B cell (primary cell): Measurements from ENCODE around the gene C19orf81. TPM values are rescaled to one million over a fixed set of nuclear protein-coding genes. Genes with fewer than 3 reads are reported as not detected.

Source experiments
- ATAC-seq: fragments of 200-7000 bp; cut with Tn5 transposase; one replicate; pipeline ENCODE4 v1.10.0; 2021; ENCODE audit warnings: low read depth, mild to moderate bottlenecking, moderate number of reproducible peaks, moderate library complexity
- CTCF ChIA-PET: fragments of 350-600 bp; sonication (Branson Sonifier 250); formaldehyde crosslinking; loops from one replicate; lab custom pipeline; 2021; ENCODE audit warnings: antibody characterized with exemption, inconsistent platforms; lab: Charles Lee
- POLR2A ChIA-PET: fragments of 350-600 bp; sonication (Branson Sonifier 250); formaldehyde crosslinking; loops from one replicate; lab custom pipeline; 2021; ENCODE audit warnings: antibody characterized with exemption; lab: Charles Lee
- DNase-seq: peaks from one replicate; pipeline ENCODE4 v3.0.0; 2013
- H2AFZ ChIP-seq: 2 replicates; pipeline ENCODE4 v1.6.1; 2012; ENCODE audit warnings: mild to moderate bottlenecking, low read depth, low read length; ENCODE audit not compliant: insufficient read depth, poor library complexity, severe bottlenecking
- H3K27ac ChIP-seq, 2 donors: 1 replicate in 1 of 2; 2 replicates in 1 of 2; pipeline ENCODE4 v1.5.1; 2012 to 2013; ENCODE audit warnings: low read length in 2 of 2, mild to moderate bottlenecking in 2 of 2, moderate library complexity in 1 of 2
- H3K27me3 ChIP-seq, 4 experiments: fragments of 200-600 bp in 1 of 4; sonication (generic) in 1 of 4; replicated peaks in 1 of 4; 1 replicate in 2 of 4; 2 replicates in 2 of 4; pipeline versions ENCODE4 v1.6.1 to v1.7.0; 2013 to 2016; ENCODE audit warnings: low read length in 3 of 4, mild to moderate bottlenecking in 2 of 4, mixed read lengths in 1 of 4, moderate library complexity in 1 of 4; ENCODE audit not compliant: insufficient read depth in 4 of 4, control insufficient read depth in 3 of 4; ENCODE audit errors: control extremely low read depth in 1 of 4
- H3K36me3 ChIP-seq, 2 experiments: replicated peaks in 1 of 2; 1 replicate in 1 of 2; 2 replicates in 1 of 2; pipeline versions ENCODE4 v1.6.1 to v1.7.1; 2013; ENCODE audit warnings: low read length in 1 of 2; ENCODE audit not compliant: insufficient read depth in 2 of 2, control insufficient read depth in 1 of 2; ENCODE audit errors: control extremely low read depth in 1 of 2, extremely low read depth in 1 of 2
- H3K4me1 ChIP-seq, 2 donors: fragments of 200-600 bp in 1 of 2; sonication (generic) in 1 of 2; 1 replicate in 1 of 2; 2 replicates in 1 of 2; pipeline versions ENCODE4 v1.5.1 to v1.6.1; 2013 to 2017; ENCODE audit warnings: low read length in 2 of 2; ENCODE audit not compliant: control insufficient read depth in 2 of 2, insufficient read depth in 2 of 2
- H3K4me2 ChIP-seq: replicated peaks from 2 replicates; pipeline ENCODE3; 2012; ENCODE audit warnings: mild to moderate bottlenecking, low read depth, low read length; ENCODE audit not compliant: poor library complexity, severe bottlenecking
- H3K4me3 ChIP-seq, 5 experiments: fragments of 200-600 bp in 1 of 5; sonication (generic) in 1 of 5; 1 replicate in 3 of 5; 2 replicates in 2 of 5; pipeline versions ENCODE4 v1.5.1 to v1.7.0; 2011 to 2016; ENCODE audit warnings: low read length in 4 of 5, mild to moderate bottlenecking in 4 of 5, low read depth in 2 of 5, control low read depth in 1 of 5, moderate library complexity in 1 of 5; ENCODE audit not compliant: insufficient read depth in 1 of 5; ENCODE audit errors: control extremely low read depth in 1 of 5, extremely low read depth in 1 of 5
- H3K79me2 ChIP-seq: fragments of 200-600 bp; sonication (generic); one replicate; pipeline ENCODE4 v1.6.0; 2016; ENCODE audit warnings: low read length; ENCODE audit not compliant: control insufficient read depth, insufficient read depth
- H3K9ac ChIP-seq: fragments of 200-600 bp; sonication (generic); 2 replicates; pipeline ENCODE4 v1.6.1; 2017; ENCODE audit warnings: mild to moderate bottlenecking, low read length, moderate library complexity
- H3K9me3 ChIP-seq, 3 donors: one replicate each; pipeline versions ENCODE4 v1.6.1 to v1.7.1; 2013; ENCODE audit warnings: low read length in 2 of 3; ENCODE audit not compliant: control insufficient read depth in 2 of 3, insufficient read depth in 1 of 3; ENCODE audit errors: control extremely low read depth in 1 of 3
- H4K20me1 ChIP-seq: 2 replicates; pipeline ENCODE4 v1.6.0; 2012; ENCODE audit warnings: mild to moderate bottlenecking, low read length; ENCODE audit not compliant: insufficient read depth, control insufficient read depth, poor library complexity, severe bottlenecking
- H3K27ac Mint-ChIP-seq: one replicate; pipeline ENCODE4 v1.8.0; 2021; ENCODE audit warnings: mixed read lengths
- H3K27me3 Mint-ChIP-seq: one replicate; pipeline ENCODE4 v1.8.0; 2021; ENCODE audit warnings: mixed read lengths
- H3K4me1 Mint-ChIP-seq: one replicate; pipeline ENCODE4 v1.8.0; 2021; ENCODE audit warnings: mixed read lengths
- H3K4me3 Mint-ChIP-seq: one replicate; pipeline ENCODE4 v1.8.0; 2021; ENCODE audit warnings: mixed read lengths
- H3K9me3 Mint-ChIP-seq: one replicate; pipeline ENCODE4 v1.8.0; 2022; ENCODE audit warnings: mixed read lengths; ENCODE audit not compliant: insufficient read depth
- EZH2 ChIP-seq: IDR thresholded peaks from 2 replicates; pipeline ENCODE4 v1.6.1; 2012; ENCODE audit warnings: borderline replicate concordance, low read depth, mild to moderate bottlenecking, moderate library complexity, low read length; ENCODE audit not compliant: insufficient read depth, poor library complexity, severe bottlenecking
- WGBS: methylation state at CpG from one replicate; pipeline ENCODE4 v1.1.5; 2013; ENCODE audit warnings: missing lambda C conversion rate; ENCODE audit not compliant: insufficient coverage; 5-methylcytosine and 5-hydroxymethylcytosine counted together
- intact Hi-C: fragments of 100-400 bp; cut with micrococcal nuclease; formaldehyde crosslinking; loops from one replicate; pipeline ENCODE4 v1.10.0; 2022
- polyA plus RNA-seq: library from polyadenylated mRNA; depleted of rRNA; stranded (reverse); fragments of >200 nt; gene quantifications from 2 replicates; pipeline ENCODE4 v1.2.3, GENCODE V29; 2012
- total RNA-seq, 2 donors: library from RNA; stranded (reverse); fragments of 120-200 nt in 1 of 2; gene quantifications; 1 replicate in 1 of 2; 2 replicates in 1 of 2; pipeline versions ENCODE4 v1.2.3 to v1.2.4, GENCODE V29; 2013 to 2022
- TF ChIP-seq, protein P1 (sequence below): fragments of 200-600 bp; IDR thresholded peaks from one replicate; pipeline ENCODE4 v1.8.0; 2022; ENCODE audit warnings: antibody characterized with exemption, mild to moderate bottlenecking

Gene C19orf81
- total and polyA plus RNA-seq, 2 donors (not counting 1 experiment from before 2014, with no cell fraction given) = 0.37 TPM; not detected in 1

DNA sequence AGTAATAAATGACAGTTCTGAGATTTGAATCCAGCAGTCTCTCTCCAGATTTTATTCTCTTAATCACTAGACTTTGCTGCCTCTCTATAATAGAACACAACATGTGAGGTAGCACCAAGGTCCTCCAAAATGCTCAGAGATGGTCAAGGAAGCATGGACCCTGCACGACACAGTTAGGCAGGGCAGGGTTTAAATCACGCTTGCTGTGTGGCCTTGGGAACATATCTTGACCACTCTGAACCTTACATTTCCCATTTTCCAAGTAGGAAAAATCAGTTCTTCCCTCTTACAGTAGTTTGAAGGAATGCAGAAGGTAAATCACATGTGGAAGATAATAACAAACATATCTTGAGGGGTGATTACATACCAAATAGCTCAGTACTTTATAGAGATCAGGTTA is 15.9 kb upstream of the C19orf81 start:
- H3K4me3 ChIP-seq = no peak overlapping the region
- DNase-seq = no peak
- TF ChIP-seq, protein P1, sequence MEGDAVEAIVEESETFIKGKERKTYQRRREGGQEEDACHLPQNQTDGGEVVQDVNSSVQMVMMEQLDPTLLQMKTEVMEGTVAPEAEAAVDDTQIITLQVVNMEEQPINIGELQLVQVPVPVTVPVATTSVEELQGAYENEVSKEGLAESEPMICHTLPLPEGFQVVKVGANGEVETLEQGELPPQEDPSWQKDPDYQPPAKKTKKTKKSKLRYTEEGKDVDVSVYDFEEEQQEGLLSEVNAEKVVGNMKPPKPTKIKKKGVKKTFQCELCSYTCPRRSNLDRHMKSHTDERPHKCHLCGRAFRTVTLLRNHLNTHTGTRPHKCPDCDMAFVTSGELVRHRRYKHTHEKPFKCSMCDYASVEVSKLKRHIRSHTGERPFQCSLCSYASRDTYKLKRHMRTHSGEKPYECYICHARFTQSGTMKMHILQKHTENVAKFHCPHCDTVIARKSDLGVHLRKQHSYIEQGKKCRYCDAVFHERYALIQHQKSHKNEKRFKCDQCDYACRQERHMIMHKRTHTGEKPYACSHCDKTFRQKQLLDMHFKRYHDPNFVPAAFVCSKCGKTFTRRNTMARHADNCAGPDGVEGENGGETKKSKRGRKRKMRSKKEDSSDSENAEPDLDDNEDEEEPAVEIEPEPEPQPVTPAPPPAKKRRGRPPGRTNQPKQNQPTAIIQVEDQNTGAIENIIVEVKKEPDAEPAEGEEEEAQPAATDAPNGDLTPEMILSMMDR = no peak
- no peak for TF ChIP-seq EZH2
- peaks cover 11% of the 10 kb centered on the region for H3K9me3 Mint-ChIP-seq
- POLR2A ChIA-PET = no interaction called here
- ATAC-seq = no peak
- peaks cover under 1% of the 10 kb centered on the region for H3K4me1 Mint-ChIP-seq
- no peaks in the 10 kb centered on the region for H3K79me2 ChIP-seq
- H3K4me2 ChIP-seq = no peak overlapping the region
- intact Hi-C loops = no loop called here
- no peak overlapping the region for H3K9ac ChIP-seq
- H3K36me3 ChIP-seq = no peaks in the 10 kb centered on the region
- peaks cover 1 to 48% (median 24%) of the 10 kb centered on the region in 3 donors for H3K9me3 ChIP-seq
- no CpG with 5 or more reads among the region's 2 CpGs for WGBS
- CTCF ChIA-PET = no interaction called here
- H3K27me3 Mint-ChIP-seq = peaks cover 42% of the 10 kb centered on the region
- no peak overlapping the region for H3K27ac ChIP-seq
- H3K27ac Mint-ChIP-seq = no peak overlapping the region
- no peaks in the 10 kb centered on the region for H4K20me1 ChIP-seq
- H3K27me3 ChIP-seq = peaks cover 0 to 12% (median 5%) of the 10 kb centered on the region in 4 experiments
- H3K4me1 ChIP-seq = no peaks in the 10 kb centered on the region
- no peak overlapping the region for H3K4me3 Mint-ChIP-seq
- H2AFZ ChIP-seq = no peak overlapping the region

DNA sequence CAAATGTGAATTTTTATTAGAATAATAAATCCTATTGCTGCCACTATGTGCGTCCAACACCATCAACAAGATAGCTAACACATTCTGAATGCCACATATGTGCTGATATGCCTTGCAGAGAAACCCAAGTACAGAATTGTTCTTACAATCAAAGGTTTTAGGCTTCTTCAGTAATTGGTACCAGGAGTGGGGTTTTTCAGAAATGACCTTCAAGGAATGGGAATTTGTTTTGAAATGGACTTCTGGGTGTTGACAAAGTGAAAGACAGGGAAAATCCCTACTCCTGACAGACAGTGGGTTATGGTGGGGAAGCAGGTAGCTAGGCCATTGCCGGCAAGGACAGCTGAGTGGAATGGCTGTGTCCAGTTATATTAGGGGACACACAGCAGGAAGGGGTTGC is 15.3 kb upstream of the C19orf81 start:
- intact Hi-C loops = no loop called here
- H2AFZ ChIP-seq = no peak overlapping the region
- ChIA-PET POLR2A (no interaction called here), CTCF (no interaction called here)
- H3K4me2 ChIP-seq = no peak overlapping the region
- ATAC-seq (no peak), DNase-seq (no peak)
- peaks cover 11% of the 10 kb centered on the region for H3K9me3 Mint-ChIP-seq
- H3K27ac Mint-ChIP-seq = no peak overlapping the region
- no peak overlapping the region for H3K27ac ChIP-seq
- peaks cover 6% of the 10 kb centered on the region for H3K4me1 Mint-ChIP-seq
- peaks cover 48% of the 10 kb centered on the region for H3K27me3 Mint-ChIP-seq
- TF ChIP-seq, protein P1 = no peak
- no peak for TF ChIP-seq EZH2
- no peaks in the 10 kb centered on the region for H4K20me1 ChIP-seq
- WGBS = no CpG with 5 or more reads among the region's 2 CpGs
- H3K4me3 Mint-ChIP-seq = no peak overlapping the region
- H3K9ac ChIP-seq = no peak overlapping the region
- no peaks in the 10 kb centered on the region for H3K79me2 ChIP-seq
- H3K4me1 ChIP-seq = peaks cover 3% of the 10 kb centered on the region in 2 donors
- H3K36me3 ChIP-seq = no peaks in the 10 kb centered on the region
- no peak overlapping the region for H3K4me3 ChIP-seq
- H3K27me3 ChIP-seq = peaks cover 0 to 18% (median 8%) of the 10 kb centered on the region in 4 experiments
- peaks cover 1 to 51% (median 24%) of the 10 kb centered on the region in 3 donors for H3K9me3 ChIP-seq
